Activated CD8-positive, alpha-beta T cell treated with anti-CD3 and anti-CD28 coated beads for 36 hours (primary cell): ENCODE results near the gene COL5A3. TPM values are rescaled to one million over a fixed set of nuclear protein-coding genes. Genes with fewer than 3 reads are reported as not detected.

Source experiments
- ATAC-seq: fragments of 200-7000 bp; cut with Tn5 transposase; one replicate; pipeline ENCODE4 v1.10.0; 2021; ENCODE audit warnings: mild to moderate bottlenecking, moderate library complexity
- CTCF ChIA-PET: fragments of 350-600 bp; sonication (Branson Sonifier 250); formaldehyde crosslinking; loops from one replicate; lab custom pipeline; 2021; ENCODE audit warnings: antibody characterized with exemption; lab: Charles Lee
- POLR2A ChIA-PET: fragments of 350-600 bp; sonication (Branson Sonifier 250); formaldehyde crosslinking; loops from one replicate; lab custom pipeline; 2021; ENCODE audit warnings: antibody characterized with exemption; lab: Charles Lee
- DNase-seq: peaks from one replicate; pipeline ENCODE4 v3.0.0-alpha.2; 2020
- H3K27ac Mint-ChIP-seq: one replicate; pipeline ENCODE4 v1.8.0; 2021; ENCODE audit warnings: mild to moderate bottlenecking, mixed read lengths
- H3K27me3 Mint-ChIP-seq: one replicate; pipeline ENCODE4 v1.8.0; 2021; ENCODE audit warnings: mixed read lengths
- H3K36me3 Mint-ChIP-seq: one replicate; pipeline ENCODE4 v1.8.0; 2021; ENCODE audit warnings: low read depth, mixed read lengths
- H3K4me1 Mint-ChIP-seq: one replicate; pipeline ENCODE4 v1.8.0; 2021; ENCODE audit warnings: low read depth, mixed read lengths
- H3K4me3 Mint-ChIP-seq: one replicate; pipeline ENCODE4 v1.8.0; 2021; ENCODE audit warnings: mild to moderate bottlenecking, moderate library complexity, mixed read lengths
- H3K9me3 Mint-ChIP-seq: one replicate; pipeline ENCODE4 v1.8.0; 2021; ENCODE audit warnings: mixed read lengths
- intact Hi-C: fragments of 100-400 bp; cut with micrococcal nuclease; formaldehyde crosslinking; loops from one replicate; pipeline ENCODE4 v1.10.0; 2022
- total RNA-seq, 2 experiments: library from RNA; stranded (reverse); gene quantifications; one replicate each; pipeline ENCODE4 v1.2.3, GENCODE V29; 2021
- TF ChIP-seq, protein P1 (sequence below): fragments of 200-600 bp; IDR thresholded peaks from one replicate; pipeline ENCODE4 v1.8.0; 2022; ENCODE audit warnings: antibody characterized with exemption, mild to moderate bottlenecking

The COL5A3 gene
- total RNA-seq, 2 experiments from 2014 or later = 2.7 to 2.8 TPM

DNA sequence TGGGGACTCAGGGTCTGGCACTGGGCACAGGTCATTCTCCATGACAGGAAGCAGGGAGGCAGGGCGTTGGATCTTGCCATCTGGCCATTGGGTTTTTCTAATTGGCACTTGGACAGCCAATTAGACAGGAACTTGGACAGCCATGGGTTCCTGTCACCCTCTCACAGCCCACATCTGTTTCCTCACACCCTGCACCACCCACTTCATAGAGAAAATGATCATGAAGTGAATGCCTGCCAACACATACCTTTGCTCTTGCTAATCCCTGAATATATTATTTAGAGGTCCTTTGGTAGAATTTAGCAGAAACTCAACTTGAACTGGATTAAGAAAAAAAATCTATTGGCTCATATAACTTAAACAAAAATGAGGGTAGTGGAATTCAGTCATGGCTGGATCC lies 69.1 kb downstream of the COL5A3 start:
- ChIA-PET CTCF (interaction anchor here (1.3 to 3.4 kb wide), 2 partner anchors 59 to 86 kb away, joined by 4 to 18 read pairs; no protein-coding TSS in a partner anchor), POLR2A (no interaction called here)
- Mint-ChIP-seq H3K4me1 (peaks cover 10% of the 10 kb centered on the region), H3K9me3 (peaks cover 8% of the 10 kb centered on the region), H3K4me3 (no peak overlapping the region), H3K27ac (no peak overlapping the region), H3K27me3 (peaks cover 35% of the 10 kb centered on the region), H3K36me3 (no peaks in the 10 kb centered on the region)
- TF ChIP-seq, protein P1, sequence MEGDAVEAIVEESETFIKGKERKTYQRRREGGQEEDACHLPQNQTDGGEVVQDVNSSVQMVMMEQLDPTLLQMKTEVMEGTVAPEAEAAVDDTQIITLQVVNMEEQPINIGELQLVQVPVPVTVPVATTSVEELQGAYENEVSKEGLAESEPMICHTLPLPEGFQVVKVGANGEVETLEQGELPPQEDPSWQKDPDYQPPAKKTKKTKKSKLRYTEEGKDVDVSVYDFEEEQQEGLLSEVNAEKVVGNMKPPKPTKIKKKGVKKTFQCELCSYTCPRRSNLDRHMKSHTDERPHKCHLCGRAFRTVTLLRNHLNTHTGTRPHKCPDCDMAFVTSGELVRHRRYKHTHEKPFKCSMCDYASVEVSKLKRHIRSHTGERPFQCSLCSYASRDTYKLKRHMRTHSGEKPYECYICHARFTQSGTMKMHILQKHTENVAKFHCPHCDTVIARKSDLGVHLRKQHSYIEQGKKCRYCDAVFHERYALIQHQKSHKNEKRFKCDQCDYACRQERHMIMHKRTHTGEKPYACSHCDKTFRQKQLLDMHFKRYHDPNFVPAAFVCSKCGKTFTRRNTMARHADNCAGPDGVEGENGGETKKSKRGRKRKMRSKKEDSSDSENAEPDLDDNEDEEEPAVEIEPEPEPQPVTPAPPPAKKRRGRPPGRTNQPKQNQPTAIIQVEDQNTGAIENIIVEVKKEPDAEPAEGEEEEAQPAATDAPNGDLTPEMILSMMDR = no peak
- ATAC-seq (no peak), DNase-seq (no peak)
- intact Hi-C loops = no loop called here

DNA sequence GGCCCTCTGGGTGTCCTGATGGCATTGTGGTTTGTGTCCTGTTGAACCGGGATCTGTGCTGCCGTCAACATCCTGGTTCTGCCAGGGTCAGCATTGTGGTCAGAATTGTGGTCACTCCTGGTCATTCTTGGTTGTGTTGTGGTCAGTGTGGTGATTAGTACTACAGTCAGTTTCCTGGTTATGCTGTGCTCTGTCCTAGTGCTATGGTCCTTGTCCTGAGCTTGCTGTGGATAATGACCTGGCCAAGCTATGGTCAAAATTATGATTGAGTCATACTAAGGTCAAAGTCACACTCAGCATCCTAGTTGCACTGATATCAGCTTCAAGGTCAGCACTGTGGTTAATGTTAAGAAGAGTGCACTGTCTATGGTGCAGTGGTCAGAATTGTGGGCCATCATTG lies 69.5 kb downstream of the COL5A3 start:
- Mint-ChIP-seq H3K36me3 (no peaks in the 10 kb centered on the region), H3K27ac (no peak overlapping the region), H3K9me3 (peaks cover 8% of the 10 kb centered on the region), H3K4me3 (no peak overlapping the region), H3K4me1 (peaks cover 10% of the 10 kb centered on the region), H3K27me3 (peaks cover 36% of the 10 kb centered on the region)
- intact Hi-C loops = no loop called here
- TF ChIP-seq, protein P1 = no peak
- ChIA-PET CTCF (interaction anchor here (0.8 to 3.4 kb wide), 2 partner anchors 60 to 87 kb away, joined by 3 to 18 read pairs; no protein-coding TSS in a partner anchor), POLR2A (no interaction called here)
- no peak for DNase-seq
- ATAC-seq = no peak

DNA sequence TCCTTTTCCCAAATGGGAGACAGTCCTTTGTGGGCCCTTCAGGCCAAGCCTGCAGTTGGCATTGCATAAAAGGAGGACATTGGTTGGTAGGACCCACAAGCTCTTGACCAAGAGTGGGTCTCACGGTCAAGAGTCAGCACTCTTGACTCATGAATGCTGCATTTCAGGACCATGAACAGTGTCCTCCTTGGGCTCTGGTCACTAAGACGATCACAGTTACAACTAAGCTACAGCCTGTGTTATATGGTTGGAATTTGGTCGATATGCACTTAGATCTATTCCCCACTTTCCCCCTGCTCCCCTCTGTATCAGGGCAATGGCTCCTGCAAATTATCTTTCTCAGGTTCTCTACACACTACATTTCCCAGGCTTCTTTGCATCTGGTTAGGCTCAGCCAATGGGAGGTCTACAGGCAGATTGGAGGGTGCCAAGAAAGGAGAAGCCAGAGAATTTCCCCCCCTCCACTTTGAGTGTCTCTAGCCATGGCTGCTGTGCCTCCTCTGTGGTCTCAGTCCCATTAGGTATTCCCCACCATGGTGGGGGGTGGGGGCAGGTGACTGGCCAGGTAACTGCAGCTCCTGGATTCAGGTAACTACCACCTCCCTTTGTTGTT lies 70.9 kb downstream of the COL5A3 start:
- intact Hi-C loops = loop anchor here (10.0 kb wide), 1 partner anchor 445 kb away; the partner anchor contains the start of gene TYK2
- Mint-ChIP-seq H3K27ac (no peak overlapping the region), H3K4me3 (no peak overlapping the region), H3K4me1 (peaks cover 20% of the 10 kb centered on the region), H3K9me3 (peaks cover 8% of the 10 kb centered on the region), H3K27me3 (peaks cover 48% of the 10 kb centered on the region), H3K36me3 (no peaks in the 10 kb centered on the region)
- ATAC-seq (no peak), DNase-seq (no peak)
- TF ChIP-seq, protein P1 = no peak
- ChIA-PET CTCF (interaction anchor here (1.4 to 3.4 kb wide), 3 partner anchors 9 to 88 kb away, joined by 5 to 18 read pairs (median 7); no protein-coding TSS in a partner anchor), POLR2A (no interaction called here)

DNA sequence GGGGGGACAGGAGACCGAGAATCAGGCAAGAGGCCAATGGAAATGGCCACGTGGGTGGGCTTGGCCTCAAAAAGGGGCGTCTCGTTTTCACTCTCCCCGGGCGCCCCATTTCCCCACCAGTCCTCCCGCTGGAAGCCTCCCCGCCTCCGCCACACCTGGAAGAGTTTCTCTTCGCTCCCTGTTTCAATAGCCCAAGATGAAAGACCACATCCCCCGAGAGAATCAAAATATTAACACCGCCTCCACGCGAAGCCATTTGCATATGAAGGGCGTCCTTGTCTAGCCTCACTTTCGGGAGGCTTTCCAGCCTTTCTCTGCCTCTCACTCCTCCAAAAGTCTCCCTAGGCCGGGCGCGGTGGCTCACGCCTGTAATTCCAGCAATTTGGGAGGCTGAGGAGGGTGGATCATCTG lies 73.3 kb downstream of the COL5A3 start:
- Mint-ChIP-seq H3K27ac (no peak overlapping the region), H3K36me3 (no peaks in the 10 kb centered on the region), H3K9me3 (peaks cover 4% of the 10 kb centered on the region), H3K27me3 (peaks cover 54% of the 10 kb centered on the region), H3K4me1 (peaks cover 20% of the 10 kb centered on the region), H3K4me3 (peak overlapping the region; percentile 42)
- ATAC-seq (no peak), DNase-seq (no peak)
- ChIA-PET CTCF (no interaction called here), POLR2A (interaction anchor here (0.6 kb wide), 1 partner anchor 305 kb away, joined by 3 read pairs; no protein-coding TSS in a partner anchor)
- TF ChIP-seq, protein P1 = no peak
- intact Hi-C loops = loop anchor here (10.0 kb wide), 1 partner anchor 448 kb away; the partner anchor contains the start of gene TYK2

DNA sequence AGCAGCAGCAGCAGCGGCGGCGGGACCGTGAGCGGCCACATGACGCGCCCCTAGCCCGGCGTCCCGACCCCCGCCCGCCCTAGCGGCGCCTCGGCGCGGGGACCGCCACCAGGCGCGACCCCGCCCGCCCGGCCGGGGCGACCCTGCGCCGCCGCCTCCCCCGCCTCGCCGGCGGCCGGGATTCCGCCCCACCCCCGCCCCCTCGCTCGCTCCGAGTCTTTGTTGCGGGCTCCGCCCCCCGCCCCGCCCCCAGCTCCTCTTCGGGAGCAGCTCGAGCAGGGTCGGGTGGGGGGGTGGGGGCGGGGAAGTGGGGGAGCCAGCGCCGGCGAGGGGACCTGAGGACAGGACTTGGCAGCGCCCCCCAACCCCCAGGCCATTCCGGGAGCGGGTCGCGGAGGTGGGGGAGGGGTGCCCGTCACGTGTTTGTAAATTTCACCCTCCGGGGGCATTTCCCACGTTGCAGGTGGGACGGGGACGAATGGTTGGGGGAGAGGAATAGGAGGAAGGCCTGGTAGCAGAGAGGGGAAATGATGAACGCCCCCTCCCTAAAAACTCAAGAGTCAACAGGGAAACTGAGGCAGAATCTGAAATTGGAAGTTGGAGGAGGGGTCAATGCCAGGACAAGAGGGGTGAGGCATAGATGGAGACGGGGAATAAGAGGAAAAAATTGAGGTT lies 73.8 kb downstream of the COL5A3 start, which contains the start of gene OLFM2:
TSS of gene OLFM2 (minus strand) at position 190 of the 675 bp plus-strand sequence. CDS start at position 41, 149 bp downstream.
- ChIA-PET CTCF (no interaction called here), POLR2A (no interaction called here)
- Mint-ChIP-seq H3K4me1 (peaks cover 20% of the 10 kb centered on the region), H3K27ac (no peak within 1 kb of the TSS), H3K36me3 (no peaks in the 10 kb centered on the region), H3K9me3 (no peaks in the 10 kb centered on the region), H3K27me3 (peaks cover 54% of the 10 kb centered on the region), H3K4me3 (peak within 1 kb of the TSS; percentile 45)
- TF ChIP-seq, protein P1 = no peak
- DNase-seq (peak; percentile 33), ATAC-seq (no peak)
- intact Hi-C loops = loop anchor here (10.0 kb wide), 1 partner anchor 448 kb away; the partner anchor contains the start of gene TYK2
